GM12865 (cell line): ENCODE measurements around the gene TRAPPC11.

Source experiments
- DNase-seq: peaks from one replicate; pipeline ENCODE4 v3.0.0; 2010; ENCODE audit warnings: low read depth
- H3K4me3 ChIP-seq: 2 replicates; pipeline ENCODE4 v1.5.1; 2011; ENCODE audit warnings: mild to moderate bottlenecking, low read depth, low read length, control low read depth
- TF ChIP-seq, protein P1 (sequence below): IDR thresholded peaks from 2 replicates; pipeline ENCODE4 v1.5.1; 2011; ENCODE audit warnings: low read length, control low read depth, low read depth, inconsistent platforms; ENCODE audit not compliant: insufficient read depth; ENCODE audit errors: missing control alignments

The TRAPPC11 gene

DNA sequence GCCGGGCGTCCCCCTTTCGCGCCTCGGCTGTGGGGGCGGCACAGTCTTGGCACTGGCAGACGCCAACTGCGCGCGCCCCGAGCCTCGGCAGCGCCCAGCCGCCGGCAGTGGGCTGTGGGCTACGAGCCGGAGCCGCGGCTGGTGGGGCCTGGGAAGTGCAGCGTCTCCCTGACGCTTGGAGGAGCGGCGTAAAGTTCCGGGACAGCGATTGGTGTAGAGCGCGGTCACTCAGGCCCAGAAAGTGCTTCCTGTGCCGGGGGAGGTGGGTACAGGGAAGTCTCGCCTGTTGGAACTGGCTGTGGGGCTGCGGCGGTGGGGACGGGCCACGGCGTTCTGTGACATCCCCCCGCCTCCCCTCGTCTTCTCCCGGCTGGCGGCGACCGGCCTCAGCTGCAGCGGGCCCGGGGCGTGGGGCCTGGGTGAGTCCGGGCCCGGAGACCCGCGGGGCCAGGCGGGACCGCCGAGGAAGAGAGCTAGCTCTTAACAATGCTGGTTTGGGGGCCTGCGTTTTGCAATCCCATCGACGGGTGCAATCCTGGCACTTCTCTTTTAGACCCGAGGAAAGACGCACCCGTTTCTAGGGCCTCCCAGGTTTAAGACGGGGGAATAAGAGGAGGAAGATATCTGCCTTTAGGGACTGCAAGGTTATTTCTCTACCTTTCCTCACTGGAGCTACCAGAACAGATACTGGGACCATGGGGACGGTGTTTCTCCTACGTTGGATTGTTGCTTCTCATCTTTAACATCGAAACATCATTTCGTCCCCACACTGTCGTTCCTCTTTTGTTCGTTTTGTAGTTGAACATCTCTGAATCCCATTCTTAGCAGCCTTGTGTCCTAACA is at the start of gene TRAPPC11, which contains the start of gene RWDD4:
TSS of gene TRAPPC11 (plus strand) at position 265 of the 843 bp plus-strand sequence. CDS start 4,575 bp downstream, outside the sequence.
TSS of gene RWDD4 (minus strand) at position 157 of the 843 bp plus-strand sequence. CDS start 233 bp downstream, outside the sequence.
- TF ChIP-seq, protein P1, sequence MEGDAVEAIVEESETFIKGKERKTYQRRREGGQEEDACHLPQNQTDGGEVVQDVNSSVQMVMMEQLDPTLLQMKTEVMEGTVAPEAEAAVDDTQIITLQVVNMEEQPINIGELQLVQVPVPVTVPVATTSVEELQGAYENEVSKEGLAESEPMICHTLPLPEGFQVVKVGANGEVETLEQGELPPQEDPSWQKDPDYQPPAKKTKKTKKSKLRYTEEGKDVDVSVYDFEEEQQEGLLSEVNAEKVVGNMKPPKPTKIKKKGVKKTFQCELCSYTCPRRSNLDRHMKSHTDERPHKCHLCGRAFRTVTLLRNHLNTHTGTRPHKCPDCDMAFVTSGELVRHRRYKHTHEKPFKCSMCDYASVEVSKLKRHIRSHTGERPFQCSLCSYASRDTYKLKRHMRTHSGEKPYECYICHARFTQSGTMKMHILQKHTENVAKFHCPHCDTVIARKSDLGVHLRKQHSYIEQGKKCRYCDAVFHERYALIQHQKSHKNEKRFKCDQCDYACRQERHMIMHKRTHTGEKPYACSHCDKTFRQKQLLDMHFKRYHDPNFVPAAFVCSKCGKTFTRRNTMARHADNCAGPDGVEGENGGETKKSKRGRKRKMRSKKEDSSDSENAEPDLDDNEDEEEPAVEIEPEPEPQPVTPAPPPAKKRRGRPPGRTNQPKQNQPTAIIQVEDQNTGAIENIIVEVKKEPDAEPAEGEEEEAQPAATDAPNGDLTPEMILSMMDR: no peak
- H3K4me3 ChIP-seq: peak within 1 kb of the TSS; percentile 89
- DNase-seq: peak; percentile 99

GRCh38 chr4:183610033-183610432 is 49.1 kb upstream of the TRAPPC11 start:
- no peak overlapping the region for H3K4me3 ChIP-seq
- no peak for DNase-seq
- TF ChIP-seq, protein P1: no peak

DNA sequence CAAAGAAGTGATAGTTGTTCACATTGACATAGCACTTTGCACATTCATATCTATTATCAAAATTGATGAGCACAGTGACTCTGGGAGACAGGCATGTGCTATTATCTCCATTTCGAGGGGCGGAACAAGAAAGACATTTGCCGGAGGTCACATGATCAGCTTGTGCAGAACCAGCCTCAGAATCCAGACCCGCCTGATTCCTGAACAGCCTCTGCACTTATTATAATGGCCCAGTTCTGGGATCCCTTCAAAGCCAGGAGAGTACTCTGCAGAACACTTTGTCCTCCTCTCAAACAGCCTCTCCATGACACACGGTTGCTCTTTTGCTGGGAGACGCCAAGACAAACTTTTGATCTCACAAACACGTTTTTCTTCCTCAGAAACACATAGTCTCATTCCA is 48.5 kb upstream of the TRAPPC11 start:
- DNase-seq: no peak
- TF ChIP-seq, protein P1: no peak
- no peak overlapping the region for H3K4me3 ChIP-seq

DNA sequence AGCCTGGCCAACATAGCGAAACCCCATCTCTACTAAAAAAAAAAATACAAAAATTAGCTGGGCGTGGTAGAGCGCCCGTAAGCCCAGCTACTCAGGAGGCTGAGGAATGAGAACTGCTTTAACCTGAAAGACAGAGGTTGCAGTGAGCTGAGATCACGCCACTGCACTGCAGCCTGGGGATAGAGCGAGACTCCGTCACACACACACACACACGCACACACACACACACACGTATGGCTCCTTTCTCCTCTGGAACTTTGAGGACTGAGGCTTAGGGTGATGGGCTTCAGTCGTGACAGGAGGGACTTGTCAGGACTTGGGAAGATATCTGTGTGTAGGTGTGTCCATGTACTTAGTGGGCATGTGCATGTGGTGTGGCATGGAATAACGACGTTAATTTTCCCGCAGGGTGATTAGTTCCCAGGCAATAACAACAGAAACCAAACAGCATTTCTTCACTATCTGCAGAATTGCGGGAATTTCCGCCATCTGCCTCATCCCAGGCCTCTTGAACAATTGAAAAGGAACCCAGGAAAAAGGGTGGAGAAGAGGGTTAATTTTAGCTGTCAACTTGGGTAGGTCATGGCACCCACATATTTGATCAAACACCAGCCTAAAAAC is 47.8 kb upstream of the TRAPPC11 start:
- TF ChIP-seq, protein P1: no peak
- no peak for DNase-seq
- H3K4me3 ChIP-seq: no peak overlapping the region

DNA sequence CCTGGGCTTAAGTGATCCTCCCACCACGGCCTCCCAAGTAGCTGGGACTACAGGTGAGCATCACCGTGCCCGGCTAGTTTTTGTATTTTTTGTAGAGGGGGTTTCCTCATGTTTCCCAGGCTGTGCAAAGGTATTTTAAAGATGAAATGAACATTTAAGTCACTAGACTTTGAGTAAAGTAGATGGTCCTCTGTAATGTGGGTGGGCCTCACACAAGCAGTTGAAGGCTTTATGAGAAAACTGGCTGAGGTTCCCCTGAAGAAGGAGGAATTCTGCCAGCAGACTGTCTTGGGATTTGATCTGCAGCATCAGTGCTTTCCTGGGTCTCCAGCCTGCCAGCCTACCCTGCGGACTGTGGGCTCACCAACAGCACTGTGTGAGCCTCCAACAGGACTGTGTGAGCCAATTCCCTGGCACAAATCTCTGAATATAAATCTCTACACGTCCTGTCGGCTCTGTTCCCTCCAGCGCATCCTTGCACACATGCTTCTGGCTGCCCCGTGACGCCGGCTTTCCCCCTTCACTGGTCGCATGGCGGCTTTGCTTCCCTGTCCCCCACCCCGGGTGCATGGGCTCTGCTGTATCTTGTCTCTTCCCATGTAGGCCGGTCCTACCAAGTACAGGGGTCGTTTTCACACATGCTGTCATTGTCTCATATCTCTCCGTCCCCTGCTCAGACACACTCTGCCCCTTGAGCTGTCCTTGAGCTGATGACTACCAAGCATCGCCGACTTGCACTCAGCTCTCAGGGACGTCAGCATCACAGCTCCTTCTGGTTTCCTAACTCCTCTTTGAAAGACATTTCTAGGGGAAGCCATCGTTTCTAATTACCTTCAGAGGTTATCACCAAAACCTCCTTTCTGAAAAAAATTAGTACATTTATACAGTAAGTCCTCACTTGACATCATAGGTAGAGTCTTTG is 46.5 kb upstream of the TRAPPC11 start:
- no peak overlapping the region for H3K4me3 ChIP-seq
- TF ChIP-seq, protein P1: no peak
- no peak for DNase-seq

- TF ChIP-seq, protein P1: no peak
- no peak for DNase-seq
- no peak overlapping the region for H3K4me3 ChIP-seq
These were observed 42.0 kb upstream of the TRAPPC11 start for GRCh38 chr4:183617075-183617474.
